ENCODE results near the gene FAH.

- TF ChIP-seq CTCF (IDR thresholded peaks at IDR 0.05; ENCODE audit: insufficient read depth, low read depth, low read length) (no peak), EZH2 (IDR thresholded peaks at IDR 0.05; ENCODE audit: insufficient read depth, low read length) (no peak)
Measured at GRCh38 chr15:80152180-80152895, 461 bp upstream of the FAH start.

All from astrocyte (in vitro differentiated cells and primary cell).